K562 (cell line): ENCODE measurements around the gene EXOC3L1. TPM values are rescaled to one million over a fixed set of nuclear protein-coding genes. Genes with fewer than 3 reads are reported as not detected.

ENCODE experiments used
- DACH1 ChIP-seq: fragments of 450-650 bp; IDR thresholded peaks from 2 replicates; pipeline ENCODE4 v1.6.1; 2018; ENCODE audit not compliant: partially characterized antibody
- KDM2B ChIP-seq: fragments of 250-450 bp; sonication (Bioruptor Pico); IDR thresholded peaks from 2 replicates; pipeline ENCODE4 v1.8.0; 2021; ENCODE audit warnings: mild to moderate bottlenecking, moderate library complexity
- PCBP1 ChIP-seq: fragments of 200-400 bp; formaldehyde crosslinking; IDR thresholded peaks from 2 replicates; pipeline ENCODE4 v1.6.1; 2018; ENCODE audit warnings: mild to moderate bottlenecking, low read depth, low read length; ENCODE audit not compliant: poor library complexity, severe bottlenecking
- PHB2 ChIP-seq: fragments of 450-650 bp; IDR thresholded peaks from 2 replicates; pipeline ENCODE4 v1.6.1; 2017; ENCODE audit warnings: low read depth
- ZNF239 ChIP-seq: fragments of 250-450 bp; sonication (Bioruptor Pico); IDR thresholded peaks from 2 replicates; pipeline ENCODE4 v1.4.0; 2020; ENCODE audit warnings: mild to moderate bottlenecking
- ZNF609 ChIP-seq: sonication (generic); formaldehyde crosslinking; IDR thresholded peaks from 2 replicates; pipeline ENCODE4 v1.8.1; 2023; ENCODE audit warnings: missing genetic modification reagents, mild to moderate bottlenecking, borderline replicate concordance
- polyA plus RNA-seq, 8 experiments: library from polyadenylated mRNA; depleted of rRNA in 4 of 8; stranded (reverse) in 5 of 8; unstranded in 3 of 8; fragments of >200 nt; fragmentation: Nextera tagmentation in 2 of 8; fragmentation: Illumina TruSeq in 1 of 8; extraction: Ambion mirVana in 2 of 8; extraction: Trizol in 1 of 8; gene quantifications; 2 replicates each; pipeline versions ENCODE4 v1.2.1 to v1.2.3, GENCODE V29; 2011 to 2014; ENCODE audit warnings: inconsistent platforms in 1 of 8, missing spikeins in 1 of 8
- total RNA-seq, 7 experiments: library from RNA; depleted of rRNA in 6 of 7; stranded (reverse); fragments of >200 nt in 6 of 7; fragmentation: Illumina TruSeq in 2 of 7; extraction: Trizol in 2 of 7; gene quantifications; 2 replicates each; pipeline versions ENCODE4 v1.2.1 to v1.2.3, GENCODE V29; 2011 to 2021; ENCODE audit warnings: low replicate concordance in 1 of 7
- TF ChIP-seq, protein P1 (sequence below): fragments of 250-450 bp; sonication (Bioruptor Pico); IDR thresholded peaks from 2 replicates; pipeline ENCODE4 v1.8.0; 2022; ENCODE audit warnings: inconsistent platforms
- TF ChIP-seq, protein P2 (sequence below): sonication (generic); formaldehyde crosslinking; IDR thresholded peaks from 2 replicates; pipeline ENCODE4 v1.8.0; 2022; ENCODE audit warnings: mild to moderate bottlenecking, missing genetic modification reagents
- TF ChIP-seq, protein P3 (sequence below): sonication (generic); formaldehyde crosslinking; IDR thresholded peaks from 2 replicates; pipeline ENCODE4 v1.8.0; 2022; ENCODE audit warnings: mild to moderate bottlenecking, missing genetic modification reagents, borderline replicate concordance
- TF ChIP-seq, protein P4 (sequence below): fragments of 200-800 bp; sonication (Bioruptor generic); IDR thresholded peaks from 2 replicates; pipeline ENCODE4 v1.6.1; 2017; ENCODE audit warnings: missing genetic modification characterization, missing compliant biosample characterization

EXOC3L1 gene
- total and polyA plus RNA-seq, 9 of the 15 experiments (the other 6 are each of a cell fraction or from before 2014, with no cell fraction given) = 0.08 TPM; not detected in 8

- no peak for TF ChIP-seq PHB2
- TF ChIP-seq, protein P1, sequence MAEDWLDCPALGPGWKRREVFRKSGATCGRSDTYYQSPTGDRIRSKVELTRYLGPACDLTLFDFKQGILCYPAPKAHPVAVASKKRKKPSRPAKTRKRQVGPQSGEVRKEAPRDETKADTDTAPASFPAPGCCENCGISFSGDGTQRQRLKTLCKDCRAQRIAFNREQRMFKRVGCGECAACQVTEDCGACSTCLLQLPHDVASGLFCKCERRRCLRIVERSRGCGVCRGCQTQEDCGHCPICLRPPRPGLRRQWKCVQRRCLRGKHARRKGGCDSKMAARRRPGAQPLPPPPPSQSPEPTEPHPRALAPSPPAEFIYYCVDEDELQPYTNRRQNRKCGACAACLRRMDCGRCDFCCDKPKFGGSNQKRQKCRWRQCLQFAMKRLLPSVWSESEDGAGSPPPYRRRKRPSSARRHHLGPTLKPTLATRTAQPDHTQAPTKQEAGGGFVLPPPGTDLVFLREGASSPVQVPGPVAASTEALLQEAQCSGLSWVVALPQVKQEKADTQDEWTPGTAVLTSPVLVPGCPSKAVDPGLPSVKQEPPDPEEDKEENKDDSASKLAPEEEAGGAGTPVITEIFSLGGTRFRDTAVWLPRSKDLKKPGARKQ (CRISPR knock-in tag) = peak; percentile 78; the same call in 1 of the 2 replicates
- peak; percentile 9; the same call in 1 of the 2 replicates for TF ChIP-seq KDM2B (CRISPR knock-in tag)
- peak; percentile 44 for TF ChIP-seq PCBP1
- TF ChIP-seq, protein P2, sequence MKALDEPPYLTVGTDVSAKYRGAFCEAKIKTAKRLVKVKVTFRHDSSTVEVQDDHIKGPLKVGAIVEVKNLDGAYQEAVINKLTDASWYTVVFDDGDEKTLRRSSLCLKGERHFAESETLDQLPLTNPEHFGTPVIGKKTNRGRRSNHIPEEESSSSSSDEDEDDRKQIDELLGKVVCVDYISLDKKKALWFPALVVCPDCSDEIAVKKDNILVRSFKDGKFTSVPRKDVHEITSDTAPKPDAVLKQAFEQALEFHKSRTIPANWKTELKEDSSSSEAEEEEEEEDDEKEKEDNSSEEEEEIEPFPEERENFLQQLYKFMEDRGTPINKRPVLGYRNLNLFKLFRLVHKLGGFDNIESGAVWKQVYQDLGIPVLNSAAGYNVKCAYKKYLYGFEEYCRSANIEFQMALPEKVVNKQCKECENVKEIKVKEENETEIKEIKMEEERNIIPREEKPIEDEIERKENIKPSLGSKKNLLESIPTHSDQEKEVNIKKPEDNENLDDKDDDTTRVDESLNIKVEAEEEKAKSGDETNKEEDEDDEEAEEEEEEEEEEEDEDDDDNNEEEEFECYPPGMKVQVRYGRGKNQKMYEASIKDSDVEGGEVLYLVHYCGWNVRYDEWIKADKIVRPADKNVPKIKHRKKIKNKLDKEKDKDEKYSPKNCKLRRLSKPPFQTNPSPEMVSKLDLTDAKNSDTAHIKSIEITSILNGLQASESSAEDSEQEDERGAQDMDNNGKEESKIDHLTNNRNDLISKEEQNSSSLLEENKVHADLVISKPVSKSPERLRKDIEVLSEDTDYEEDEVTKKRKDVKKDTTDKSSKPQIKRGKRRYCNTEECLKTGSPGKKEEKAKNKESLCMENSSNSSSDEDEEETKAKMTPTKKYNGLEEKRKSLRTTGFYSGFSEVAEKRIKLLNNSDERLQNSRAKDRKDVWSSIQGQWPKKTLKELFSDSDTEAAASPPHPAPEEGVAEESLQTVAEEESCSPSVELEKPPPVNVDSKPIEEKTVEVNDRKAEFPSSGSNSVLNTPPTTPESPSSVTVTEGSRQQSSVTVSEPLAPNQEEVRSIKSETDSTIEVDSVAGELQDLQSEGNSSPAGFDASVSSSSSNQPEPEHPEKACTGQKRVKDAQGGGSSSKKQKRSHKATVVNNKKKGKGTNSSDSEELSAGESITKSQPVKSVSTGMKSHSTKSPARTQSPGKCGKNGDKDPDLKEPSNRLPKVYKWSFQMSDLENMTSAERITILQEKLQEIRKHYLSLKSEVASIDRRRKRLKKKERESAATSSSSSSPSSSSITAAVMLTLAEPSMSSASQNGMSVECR (CRISPR knock-in tag) = peak; percentile 80
- no peak for TF ChIP-seq ZNF239 (CRISPR knock-in tag)
- TF ChIP-seq, protein P3, sequence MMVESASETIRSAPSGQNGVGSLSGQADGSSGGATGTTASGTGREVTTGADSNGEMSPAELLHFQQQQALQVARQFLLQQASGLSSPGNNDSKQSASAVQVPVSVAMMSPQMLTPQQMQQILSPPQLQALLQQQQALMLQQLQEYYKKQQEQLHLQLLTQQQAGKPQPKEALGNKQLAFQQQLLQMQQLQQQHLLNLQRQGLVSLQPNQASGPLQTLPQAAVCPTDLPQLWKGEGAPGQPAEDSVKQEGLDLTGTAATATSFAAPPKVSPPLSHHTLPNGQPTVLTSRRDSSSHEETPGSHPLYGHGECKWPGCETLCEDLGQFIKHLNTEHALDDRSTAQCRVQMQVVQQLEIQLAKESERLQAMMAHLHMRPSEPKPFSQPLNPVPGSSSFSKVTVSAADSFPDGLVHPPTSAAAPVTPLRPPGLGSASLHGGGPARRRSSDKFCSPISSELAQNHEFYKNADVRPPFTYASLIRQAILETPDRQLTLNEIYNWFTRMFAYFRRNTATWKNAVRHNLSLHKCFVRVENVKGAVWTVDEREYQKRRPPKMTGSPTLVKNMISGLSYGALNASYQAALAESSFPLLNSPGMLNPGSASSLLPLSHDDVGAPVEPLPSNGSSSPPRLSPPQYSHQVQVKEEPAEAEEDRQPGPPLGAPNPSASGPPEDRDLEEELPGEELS (CRISPR knock-in tag) = no peak
- peak; percentile 65 for TF ChIP-seq DACH1
- 0 out of 2 replicates have a peak, but pooled peaks have one; percentile 57 for TF ChIP-seq ZNF609
- TF ChIP-seq, protein P4, sequence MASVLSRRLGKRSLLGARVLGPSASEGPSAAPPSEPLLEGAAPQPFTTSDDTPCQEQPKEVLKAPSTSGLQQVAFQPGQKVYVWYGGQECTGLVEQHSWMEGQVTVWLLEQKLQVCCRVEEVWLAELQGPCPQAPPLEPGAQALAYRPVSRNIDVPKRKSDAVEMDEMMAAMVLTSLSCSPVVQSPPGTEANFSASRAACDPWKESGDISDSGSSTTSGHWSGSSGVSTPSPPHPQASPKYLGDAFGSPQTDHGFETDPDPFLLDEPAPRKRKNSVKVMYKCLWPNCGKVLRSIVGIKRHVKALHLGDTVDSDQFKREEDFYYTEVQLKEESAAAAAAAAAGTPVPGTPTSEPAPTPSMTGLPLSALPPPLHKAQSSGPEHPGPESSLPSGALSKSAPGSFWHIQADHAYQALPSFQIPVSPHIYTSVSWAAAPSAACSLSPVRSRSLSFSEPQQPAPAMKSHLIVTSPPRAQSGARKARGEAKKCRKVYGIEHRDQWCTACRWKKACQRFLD (CRISPR knock-in tag) = peak; percentile 38; the same call in 1 of the 2 replicates
Measured at GRCh38 chr16:67155295-67156142, 34.4 kb downstream of the EXOC3L1 start (continued).
